Large intestine (tissue), 3 donors: ENCODE data around the gene ANO2. TPM values are rescaled to one million over a fixed set of nuclear protein-coding genes. Genes with fewer than 3 reads are reported as not detected.
"Not testable (repeated sequence)": the region's sequence is repeated elsewhere in the genome, so short reads cannot be mapped to it uniquely, and the experiment has no call there.

ENCODE experiments used
- DNase-seq, 2 donors: peaks; one replicate each; pipeline versions ENCODE4 v3.0.0 to v3.0.0-alpha.2; 2013
- H3K27ac ChIP-seq: one replicate; pipeline ENCODE4 v1.5.1; 2013; ENCODE audit warnings: low read length
- H3K27me3 ChIP-seq: 2 replicates; pipeline ENCODE4 v1.6.1; 2013; ENCODE audit warnings: low read length; ENCODE audit not compliant: control insufficient read depth, insufficient read depth
- H3K36me3 ChIP-seq: 2 replicates; pipeline ENCODE4 v1.6.1; 2013; ENCODE audit warnings: low read length; ENCODE audit not compliant: control insufficient read depth, insufficient read depth
- H3K4me1 ChIP-seq: one replicate; pipeline ENCODE4 v1.6.1; 2013; ENCODE audit warnings: low read length; ENCODE audit not compliant: control insufficient read depth, insufficient read depth
- H3K4me3 ChIP-seq: one replicate; pipeline ENCODE4 v1.5.1; 2013; ENCODE audit warnings: low read length
- H3K9me3 ChIP-seq: one replicate; pipeline ENCODE4 v1.6.1; 2013; ENCODE audit warnings: mild to moderate bottlenecking, low read depth, low read length, moderate library complexity; ENCODE audit not compliant: control insufficient read depth
- WGBS: methylation state at CpG from one replicate; pipeline ENCODE4 v1.1.5; 2013; ENCODE audit warnings: low lambda C conversion rate; ENCODE audit not compliant: insufficient coverage; 5-methylcytosine and 5-hydroxymethylcytosine counted together
- polyA plus RNA-seq: library from polyadenylated mRNA; unstranded; fragments of 120-200 nt; gene quantifications from one replicate; pipeline ENCODE4 v1.2.1, GENCODE V29; 2013

Gene ANO2
- polyA plus RNA-seq, 1 donor: 2.7 TPM

- Histone ChIP-seq H3K9me3 (no peaks in the 10 kb centered on the region), H3K36me3 (no peaks in the 10 kb centered on the region), H3K27ac (no peak overlapping the region), H3K27me3 (peaks cover 8% of the 10 kb centered on the region), H3K4me1 (peaks cover 14% of the 10 kb centered on the region), H3K4me3 (no peak overlapping the region)
- no peak for DNase-seq
- 100% methylated on average over 3 of the region's 6 CpGs for WGBS
These were observed 398.4 kb downstream of the ANO2 start for GRCh38 chr12:5546616-5547015.

DNA sequence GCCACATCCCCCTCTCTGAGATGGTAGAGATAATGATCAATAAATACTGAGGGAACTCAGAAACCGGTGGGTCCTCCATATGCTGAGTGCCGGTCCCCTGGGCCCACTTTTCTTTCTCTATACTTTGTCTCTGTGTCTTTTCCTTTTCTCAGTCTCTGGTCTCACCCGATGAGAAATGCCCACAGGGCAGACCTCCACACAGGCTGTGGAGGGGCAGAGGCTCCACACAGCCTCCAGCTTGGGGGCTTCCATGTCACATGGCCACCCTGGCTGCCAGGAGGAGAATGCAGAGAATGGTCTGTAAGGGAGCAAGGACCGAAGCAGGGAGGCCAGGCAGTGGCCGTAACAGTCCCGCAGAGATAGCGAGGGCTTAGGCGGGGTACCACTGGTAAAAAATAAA, 407.3 kb downstream of the ANO2 start:
- no peak for DNase-seq
- 97% methylated on average over 5 of the region's 8 CpGs for WGBS

GRCh38 chr12:5537026-5537615, 407.9 kb downstream of the ANO2 start:
- no CpG with 5 or more reads among the region's 13 CpGs for WGBS
- not testable (repeated sequence) for DNase-seq, H3K36me3 ChIP-seq, H3K4me3 ChIP-seq, H3K27ac ChIP-seq, H3K27me3 ChIP-seq, H3K4me1 ChIP-seq, H3K9me3 ChIP-seq

More for the DNA sequence above, 407.3 kb downstream of the ANO2 start:
- Histone ChIP-seq H3K36me3 (no peaks in the 10 kb centered on the region), H3K27me3 (no peaks in the 10 kb centered on the region), H3K4me3 (no peak overlapping the region), H3K27ac (no peak overlapping the region), H3K4me1 (no peaks in the 10 kb centered on the region), H3K9me3 (no peaks in the 10 kb centered on the region)

DNA sequence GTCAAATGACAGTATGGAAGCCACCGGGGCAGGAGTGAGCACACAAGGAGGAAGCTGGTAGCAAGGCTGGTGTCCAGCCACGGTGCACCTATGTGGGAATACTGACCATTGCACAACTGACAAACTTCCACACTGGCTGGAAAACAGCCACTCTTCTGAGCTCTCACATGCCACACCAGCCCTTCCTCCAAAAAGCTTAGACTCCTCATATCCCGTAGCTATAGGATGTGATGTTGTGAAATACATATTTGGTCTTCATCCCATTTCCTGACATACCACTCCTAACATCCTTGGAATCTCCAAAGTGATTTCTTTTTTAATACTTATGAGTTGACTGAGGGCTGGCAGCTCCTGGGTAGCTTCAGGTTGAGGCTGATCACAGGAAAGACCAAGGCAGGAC, 409.5 kb downstream of the ANO2 start:
- no CpG with 5 or more reads among the region's 3 CpGs for WGBS
- no peak for DNase-seq

DNA sequence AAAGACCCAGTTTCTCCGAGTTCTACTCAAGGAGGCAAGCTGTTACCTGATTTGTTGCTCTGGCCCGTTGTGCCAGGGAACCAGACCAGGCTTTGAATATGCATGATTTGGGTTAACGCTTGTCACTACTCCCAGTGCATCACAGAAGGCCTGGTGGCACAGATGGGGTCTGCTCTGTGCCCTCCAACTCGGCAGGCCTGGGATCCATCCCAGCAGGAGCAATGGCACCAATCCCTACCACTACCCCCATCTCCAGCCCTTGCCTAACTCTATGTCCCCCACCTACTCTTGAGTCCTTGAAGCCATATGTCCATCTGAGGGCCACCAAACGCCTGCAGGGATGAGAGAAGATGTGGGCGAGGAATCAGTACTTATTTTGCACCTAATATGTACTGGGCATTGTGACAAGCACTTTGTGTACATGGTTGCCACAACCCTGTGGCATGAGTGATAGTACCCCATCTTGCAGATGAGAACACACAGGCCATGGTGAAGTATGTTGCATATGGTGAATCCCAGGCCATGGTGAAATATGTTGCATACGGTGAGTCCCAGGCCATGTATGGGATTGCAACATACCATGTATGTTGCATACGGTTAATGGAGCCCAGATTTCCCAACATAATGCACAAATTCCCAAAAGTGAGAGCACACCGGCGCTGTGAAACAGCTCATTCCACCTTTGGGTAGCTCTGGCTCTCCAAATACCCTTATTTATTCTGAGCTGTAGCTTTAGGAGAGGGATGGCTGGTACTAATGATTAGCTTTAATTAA, 410.4 kb downstream of the ANO2 start:
- Histone ChIP-seq H3K36me3 (no peaks in the 10 kb centered on the region), H3K4me1 (no peaks in the 10 kb centered on the region), H3K27me3 (no peaks in the 10 kb centered on the region), H3K27ac (no peak overlapping the region), H3K9me3 (no peaks in the 10 kb centered on the region), H3K4me3 (no peak overlapping the region)
- DNase-seq: no peak
- no CpG with 5 or more reads among the region's 10 CpGs for whole genome bisulfite sequencing

More for the DNA sequence above, 409.5 kb downstream of the ANO2 start:
- Histone ChIP-seq H3K4me1 (no peaks in the 10 kb centered on the region), H3K27ac (no peak overlapping the region), H3K27me3 (no peaks in the 10 kb centered on the region), H3K4me3 (no peak overlapping the region), H3K9me3 (no peaks in the 10 kb centered on the region), H3K36me3 (no peaks in the 10 kb centered on the region)

DNA sequence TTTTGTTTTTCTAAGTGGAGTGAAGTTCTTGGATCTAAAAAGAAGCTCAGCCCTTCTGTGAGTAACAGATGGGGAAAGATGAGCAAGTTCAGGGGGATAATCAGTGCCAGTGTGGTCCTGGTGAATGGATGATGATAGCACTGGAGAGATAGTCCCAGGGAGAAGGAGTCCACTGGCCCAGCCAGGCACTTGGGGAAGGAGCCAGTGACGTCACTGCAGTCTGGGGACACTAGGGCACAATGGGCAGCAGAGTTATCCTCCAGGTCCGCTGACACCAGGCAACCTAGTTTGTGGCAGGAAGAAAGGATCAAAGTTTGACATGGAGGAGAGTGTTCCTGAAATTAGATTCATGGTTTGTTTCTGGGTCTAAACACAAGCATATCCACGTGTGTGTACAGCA, 411.7 kb downstream of the ANO2 start:
- no peaks in the 10 kb centered on the region for H3K9me3 ChIP-seq
- no peaks in the 10 kb centered on the region for H3K4me1 ChIP-seq
- H3K27me3 ChIP-seq: no peaks in the 10 kb centered on the region
- no peak for DNase-seq
- H3K27ac ChIP-seq: no peak overlapping the region
- H3K4me3 ChIP-seq: no peak overlapping the region
- no peaks in the 10 kb centered on the region for H3K36me3 ChIP-seq
- no CpG with 5 or more reads among the region's 3 CpGs for WGBS

- no peaks in the 10 kb centered on the region for H3K4me1 ChIP-seq
- no peaks in the 10 kb centered on the region for H3K27me3 ChIP-seq
- no peaks in the 10 kb centered on the region for H3K9me3 ChIP-seq
- H3K36me3 ChIP-seq: no peaks in the 10 kb centered on the region
- no peak for DNase-seq
- no peak overlapping the region for H3K27ac ChIP-seq
- no peak overlapping the region for H3K4me3 ChIP-seq
- WGBS: no CpG with 5 or more reads among the region's 4 CpGs
These were observed 419.2 kb downstream of the ANO2 start for GRCh38 chr12:5525783-5526367.

DNA sequence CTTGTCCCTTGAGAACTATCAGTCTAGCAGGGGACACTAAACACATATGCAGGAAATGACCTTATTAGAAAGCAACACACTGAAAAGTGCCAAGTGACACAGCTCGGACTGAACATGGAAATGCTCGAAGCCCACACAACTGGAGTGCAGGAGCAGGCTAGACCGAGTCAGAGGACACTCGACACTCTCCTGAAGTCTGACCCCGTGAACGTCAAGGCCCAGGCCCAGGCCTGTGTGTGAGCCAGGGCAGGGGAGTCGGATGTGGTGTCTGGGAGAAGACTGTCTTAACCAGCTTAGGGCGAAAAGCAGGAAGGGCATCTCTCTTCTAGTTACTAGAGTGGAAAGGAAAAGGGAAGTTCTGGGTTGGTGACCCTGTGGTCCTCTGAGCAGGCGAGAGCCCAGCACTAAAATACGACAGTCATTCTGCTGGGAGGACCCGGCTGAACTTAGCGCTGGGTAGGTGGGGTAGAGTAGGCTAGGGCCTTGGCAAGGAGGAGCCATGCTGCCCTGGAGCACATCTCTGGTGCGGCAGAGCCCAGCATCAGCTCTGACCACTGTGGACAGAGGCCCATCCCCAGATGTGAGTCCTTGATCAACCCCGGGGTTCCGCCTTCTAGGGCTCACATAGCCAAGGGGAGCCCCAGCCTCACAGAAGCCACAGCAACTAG, 420.2 kb downstream of the ANO2 start:
- H3K4me3 ChIP-seq: no peak overlapping the region
- WGBS: no CpG with 5 or more reads among the region's 15 CpGs
- no peaks in the 10 kb centered on the region for H3K27me3 ChIP-seq
- H3K27ac ChIP-seq: no peak overlapping the region
- no peaks in the 10 kb centered on the region for H3K4me1 ChIP-seq
- no peaks in the 10 kb centered on the region for H3K36me3 ChIP-seq
- no peaks in the 10 kb centered on the region for H3K9me3 ChIP-seq
- DNase-seq: no peak

DNA sequence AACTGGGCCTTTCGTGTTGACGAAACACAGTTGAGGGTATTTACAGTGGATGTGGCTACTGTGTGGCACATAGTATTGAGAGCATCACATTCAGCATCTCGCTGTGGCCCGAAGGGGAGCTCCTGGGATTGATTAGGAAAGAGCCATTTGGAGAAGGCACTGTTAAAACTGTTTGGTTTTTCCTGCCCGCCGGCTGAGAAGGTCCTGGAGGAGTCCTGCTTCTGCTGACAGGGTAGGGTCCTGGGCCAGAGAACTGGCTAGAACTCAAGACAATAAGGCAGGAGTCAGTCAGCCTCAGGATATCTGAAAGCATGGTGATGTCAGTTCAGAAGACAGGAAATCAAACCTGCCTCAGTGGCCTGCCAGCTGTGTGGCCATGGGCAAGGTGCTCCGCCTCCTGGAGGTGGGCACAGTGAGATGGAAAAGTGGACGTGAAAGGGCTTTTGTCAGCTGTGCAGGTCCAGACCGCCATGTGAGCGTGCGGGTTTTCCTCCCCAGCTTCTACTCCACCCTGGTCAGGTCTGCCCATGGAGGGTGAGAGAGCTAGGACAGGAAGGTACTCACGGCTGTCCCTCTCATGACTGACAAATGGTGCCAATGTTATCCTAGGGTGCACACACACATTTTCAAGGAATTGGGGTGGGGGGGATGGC, 420.8 kb downstream of the ANO2 start:
- no peaks in the 10 kb centered on the region for H3K36me3 ChIP-seq
- no peak overlapping the region for H3K4me3 ChIP-seq
- H3K4me1 ChIP-seq: no peaks in the 10 kb centered on the region
- no peaks in the 10 kb centered on the region for H3K27me3 ChIP-seq
- H3K9me3 ChIP-seq: no peaks in the 10 kb centered on the region
- WGBS: no CpG with 5 or more reads among the region's 12 CpGs
- no peak for DNase-seq
- H3K27ac ChIP-seq: no peak overlapping the region
